ENCODE measurements around the gene XAGE1A.
"Not testable (repeated sequence)": the region's sequence is repeated elsewhere in the genome, so short reads cannot be mapped to it uniquely, and the experiment has no call there.

XAGE1A gene

GRCh38 chrX:52516987-52517325, 21.3 kb downstream of the XAGE1A start, which contains the start of gene XAGE1B:
TSS of gene XAGE1B (minus strand) at chrX:52517063. CDS start at chrX:52515527, 1,536 bp downstream.
- not testable (repeated sequence) for H3K27ac ChIP-seq (ENCODE audit: low read depth in 2 of 2, low read length in 2 of 2); H3K36me3 ChIP-seq (ENCODE audit: control insufficient read depth in 2 of 2, insufficient read depth in 2 of 2, low read length in 2 of 2); H3K4me3 ChIP-seq (ENCODE audit: low read length in 2 of 2); H3K9ac ChIP-seq (ENCODE audit: low read depth in 1 of 2, low read length in 2 of 2); H3K27me3 ChIP-seq (ENCODE audit: control insufficient read depth in 2 of 2, insufficient read depth in 2 of 2, low read length in 2 of 2); H3K4me1 ChIP-seq (ENCODE audit: control insufficient read depth in 2 of 2, insufficient read depth in 2 of 2, low read length in 2 of 2); H3K9me3 ChIP-seq (ENCODE audit: control insufficient read depth in 2 of 2, low read length in 2 of 2)

GRCh38 chrX:52541051-52541450, 45.4 kb downstream of the XAGE1A start:
- H3K4me3 ChIP-seq (ENCODE audit: low read length in 2 of 2); H3K9ac ChIP-seq (ENCODE audit: low read depth in 1 of 2, low read length in 2 of 2); H3K9me3 ChIP-seq (ENCODE audit: control insufficient read depth in 2 of 2, low read length in 2 of 2); H3K27ac ChIP-seq (ENCODE audit: low read depth in 2 of 2, low read length in 2 of 2); H3K4me1 ChIP-seq (ENCODE audit: control insufficient read depth in 2 of 2, insufficient read depth in 2 of 2, low read length in 2 of 2); H3K36me3 ChIP-seq (ENCODE audit: control insufficient read depth in 2 of 2, insufficient read depth in 2 of 2, low read length in 2 of 2): not testable (repeated sequence)
- peaks cover 3 to 11% of the 10 kb centered on the region in 2 donors for H3K27me3 ChIP-seq (ENCODE audit: control insufficient read depth in 2 of 2, insufficient read depth in 2 of 2, low read length in 2 of 2)

GRCh38 chrX:52542311-52542710, 46.7 kb downstream of the XAGE1A start:
- H3K4me1 ChIP-seq (ENCODE audit: control insufficient read depth in 2 of 2, insufficient read depth in 2 of 2, low read length in 2 of 2), result no peaks in the 10 kb centered on the region
- no peak overlapping the region for H3K9ac ChIP-seq (ENCODE audit: low read depth in 1 of 2, low read length in 2 of 2)
- H3K9me3 ChIP-seq (ENCODE audit: control insufficient read depth in 2 of 2, low read length in 2 of 2), result no peaks in the 10 kb centered on the region
- peaks cover 3 to 11% of the 10 kb centered on the region in 2 donors for H3K27me3 ChIP-seq (ENCODE audit: control insufficient read depth in 2 of 2, insufficient read depth in 2 of 2, low read length in 2 of 2)
- no peak overlapping the region for H3K4me3 ChIP-seq (ENCODE audit: low read length in 2 of 2)
- no peak overlapping the region for H3K27ac ChIP-seq (ENCODE audit: low read depth in 2 of 2, low read length in 2 of 2)
- no peaks in the 10 kb centered on the region for H3K36me3 ChIP-seq (ENCODE audit: control insufficient read depth in 2 of 2, insufficient read depth in 2 of 2, low read length in 2 of 2)

- H3K4me3 ChIP-seq (ENCODE audit: low read length in 2 of 2), result no peak overlapping the region
- H3K36me3 ChIP-seq (ENCODE audit: control insufficient read depth in 2 of 2, insufficient read depth in 2 of 2, low read length in 2 of 2), result no peaks in the 10 kb centered on the region
- no peak overlapping the region for H3K9ac ChIP-seq (ENCODE audit: low read depth in 1 of 2, low read length in 2 of 2)
- H3K27me3 ChIP-seq (ENCODE audit: control insufficient read depth in 2 of 2, insufficient read depth in 2 of 2, low read length in 2 of 2), result peaks cover 3 to 11% of the 10 kb centered on the region in 2 donors
- no peak overlapping the region for H3K27ac ChIP-seq (ENCODE audit: low read depth in 2 of 2, low read length in 2 of 2)
- no peaks in the 10 kb centered on the region for H3K9me3 ChIP-seq (ENCODE audit: control insufficient read depth in 2 of 2, low read length in 2 of 2)
- H3K4me1 ChIP-seq (ENCODE audit: control insufficient read depth in 2 of 2, insufficient read depth in 2 of 2, low read length in 2 of 2), result no peaks in the 10 kb centered on the region
Measured at GRCh38 chrX:52544147-52544840, 48.7 kb downstream of the XAGE1A start.

GRCh38 chrX:52548769-52549168, 53.2 kb downstream of the XAGE1A start:
- not testable (repeated sequence) for H3K27me3 ChIP-seq (ENCODE audit: control insufficient read depth in 2 of 2, insufficient read depth in 2 of 2, low read length in 2 of 2); H3K9me3 ChIP-seq (ENCODE audit: control insufficient read depth in 2 of 2, low read length in 2 of 2); H3K4me1 ChIP-seq (ENCODE audit: control insufficient read depth in 2 of 2, insufficient read depth in 2 of 2, low read length in 2 of 2); H3K9ac ChIP-seq (ENCODE audit: low read depth in 1 of 2, low read length in 2 of 2); H3K36me3 ChIP-seq (ENCODE audit: control insufficient read depth in 2 of 2, insufficient read depth in 2 of 2, low read length in 2 of 2); H3K4me3 ChIP-seq (ENCODE audit: low read length in 2 of 2); H3K27ac ChIP-seq (ENCODE audit: low read depth in 2 of 2, low read length in 2 of 2)

Data from mucosa of rectum (tissue), 2 donors.